Pericardium fibroblast (primary cell): Measurements from ENCODE around the gene SEL1L3. TPM values are rescaled to one million over a fixed set of nuclear protein-coding genes. Genes with fewer than 3 reads are reported as not detected.

Experiments used
- total RNA-seq: library from RNA; depleted of rRNA; stranded (reverse); fragments of >200 nt; gene quantifications from 2 replicates; pipeline ENCODE4 v1.2.3, GENCODE V29; 2015

SEL1L3 gene
- 32.6 and 35.6 TPM in 2 replicates for total RNA-seq

GRCh38 chr4:25862411-25863346, at the start of gene SEL1L3:
TSS of gene SEL1L3 (minus strand) at chr4:25862988. CDS start at chr4:25862836, 152 bp downstream.

Other genes with a start within 250 kb of the SEL1L3 start
- 1.8 TPM in 1 of 2 replicates, not detected in the other for gene SLC34A2, start 207.1 kb downstream of the SEL1L3 start, total RNA-seq
- gene SMIM20, start 51.2 kb upstream of the SEL1L3 start, total RNA-seq: 36.5 and 40.7 TPM in 2 replicates